Heart right ventricle (tissue), 16 donors: Measurements from ENCODE around the gene NOX1. TPM values are rescaled to one million over a fixed set of nuclear protein-coding genes. Genes with fewer than 3 reads are reported as not detected.
"Not testable (repeated sequence)": the region's sequence is repeated elsewhere in the genome, so short reads cannot be mapped to it uniquely, and the experiment has no call there.

ENCODE experiments used
- ATAC-seq, 8 donors: fragments of 200-7000 bp; cut with Tn5 transposase; one replicate each; pipeline ENCODE4 v1.9.1; 2020; ENCODE audit warnings: mild to moderate bottlenecking in 8 of 8, moderate library complexity in 8 of 8, moderate number of reproducible peaks in 1 of 8
- DNase-seq, 2 donors: peaks; one replicate each; pipeline ENCODE4 v3.0.0-alpha.2; 2020
- H3K27ac ChIP-seq, 10 donors: fragments of 200-600 bp; sonication (generic) in 2 of 10; one replicate each; pipeline versions ENCODE4 v1.5.0 to v1.8.0; 2020 to 2022; ENCODE audit warnings: mild to moderate bottlenecking in 3 of 10
- H3K27me3 ChIP-seq, 7 donors: fragments of 200-600 bp; one replicate each; pipeline ENCODE4 v1.8.0; 2021 to 2022; ENCODE audit warnings: mild to moderate bottlenecking in 2 of 7
- H3K36me3 ChIP-seq, 9 donors: fragments of 200-600 bp; sonication (generic) in 1 of 9; one replicate each; pipeline versions ENCODE4 v1.5.0 to v1.8.0; 2020 to 2022; ENCODE audit warnings: mild to moderate bottlenecking in 2 of 9
- H3K4me1 ChIP-seq, 9 donors: fragments of 200-600 bp; sonication (generic) in 1 of 9; one replicate each; pipeline versions ENCODE4 v1.5.0 to v1.8.0; 2020 to 2022; ENCODE audit warnings: mild to moderate bottlenecking in 4 of 9
- H3K4me3 ChIP-seq, 10 donors: fragments of 200-600 bp; sonication (generic) in 2 of 10; one replicate each; pipeline versions ENCODE4 v1.5.0 to v1.8.0; 2020 to 2022; ENCODE audit warnings: mild to moderate bottlenecking in 7 of 10, moderate library complexity in 2 of 10
- H3K9me3 ChIP-seq, 11 donors: fragments of 200-600 bp in 10 of 11; sonication (generic) in 2 of 11; one replicate each; pipeline versions ENCODE4 v1.5.0 to v1.8.0; 2013 to 2022; ENCODE audit warnings: mild to moderate bottlenecking in 2 of 11, control low read depth in 1 of 11, moderate library complexity in 1 of 11
- WGBS, 2 donors: extraction: QIAGEN DNeasy Blood & Tissue Kit; methylation state at CpG; one replicate each; pipeline ENCODE4 v1.1.7; 2013; ENCODE audit warnings: inconsistent platforms in 1 of 2; 5-methylcytosine and 5-hydroxymethylcytosine counted together
- intact Hi-C, 10 donors: fragments of 100-400 bp; cut with DNase I; formaldehyde crosslinking; loops; one replicate each; pipeline versions ENCODE4 v1.11.1 to v1.14.2; 2022
- polyA plus RNA-seq, 2 donors: library from polyadenylated mRNA; stranded (reverse); fragments of 200-250 nt; gene quantifications; one replicate each; pipeline ENCODE4 v1.2.3, GENCODE V29; 2013
- total RNA-seq, 10 donors: library from RNA; stranded (reverse); fragmentation: NEBNext Ultra II Directional in 3 of 10; extraction: Animal tissue kit (Norgen Biotek cat#: 25700) in 3 of 10; gene quantifications; one replicate each; pipeline versions ENCODE4 v1.2.1 to v1.2.4, GENCODE V29; 2021 to 2023
- TF ChIP-seq, protein P1 (sequence below), 9 donors: fragments of 200-600 bp; sonication (generic) in 2 of 9; IDR thresholded peaks; one replicate each; pipeline versions ENCODE4 v1.5.0 to v1.8.0; 2021 to 2022; ENCODE audit warnings: antibody characterized with exemption in 9 of 9, mild to moderate bottlenecking in 5 of 9, moderate library complexity in 1 of 9
- donor health status: Arrhythmogenic right ventricular cardiomyopathy.
- donor health status: ischemic (EF 13 %, LVEDD 7.1; RV severe dilation, severe dysfunction).
- donor health status: healthy with polysubstance abuse.
- donor health status: DM: no; HTN: yes; CAD: no.
- donor health status: DM: no; HTN: no; CAD: no.
- donor health status: ischemic (EF 25% LVEDD 6.9; RV normal size, moderate dysfunction).
- donor health status: ischemic (EF 25% LVEDD 5.7; RV mildly dilated, moderate dysfunction).
- donor health status: healthy.
- donor health status: DM: yes; HTN: yes; CAD: no.
- donor health status: Ischemic cardiomyopathy.
- donor health status: ischemic (EF 35%, LVEDD 5.7; RV mildly dilated, moderate dysfunction).
- donor health status: nonischemic (EF 11% LVEDD 7.7; RV severe dilation, severe dysfunction).
- donor health status: DM: yes; HTN: yes; CAD: no.
- donor health status: PGD.
- donor health status: ischemic (EF 29% LVEDD 5.4; RV normal size, mild dysfunction).
- donor health status: nonischemic (EF 23%, LVEDD 6.1; RV moderate dilation, normal function).

Gene NOX1
- total and polyA plus RNA-seq, 12 donors, result not detected

DNA sequence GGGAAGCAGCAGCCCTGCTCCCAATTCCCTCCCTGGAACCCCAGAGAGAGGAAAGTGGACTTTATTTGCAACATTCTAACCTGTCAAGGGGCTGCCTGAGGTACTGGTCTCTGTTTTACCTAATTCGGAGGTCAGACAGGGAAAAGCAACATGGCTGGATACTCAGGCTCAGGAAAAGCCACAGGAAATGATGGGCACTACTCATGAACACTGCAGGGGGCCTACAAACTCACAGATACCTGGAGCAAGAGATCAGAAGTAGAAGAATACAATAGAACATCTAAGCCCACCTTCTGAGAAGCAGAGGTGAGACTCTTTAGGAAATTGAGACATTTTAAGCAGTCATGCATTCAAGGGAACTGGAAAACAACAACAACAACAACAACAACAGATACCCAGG is 69.4 kb downstream of the NOX1 start:
- peaks cover 0 to 16% (median 0%) of the 10 kb centered on the region in 7 donors for H3K27me3 ChIP-seq
- no peak for ATAC-seq
- H3K9me3 ChIP-seq, result peaks cover 0 to 16% (median 0%) of the 10 kb centered on the region in 11 donors
- no peak overlapping the region for H3K27ac ChIP-seq
- TF ChIP-seq, protein P1, sequence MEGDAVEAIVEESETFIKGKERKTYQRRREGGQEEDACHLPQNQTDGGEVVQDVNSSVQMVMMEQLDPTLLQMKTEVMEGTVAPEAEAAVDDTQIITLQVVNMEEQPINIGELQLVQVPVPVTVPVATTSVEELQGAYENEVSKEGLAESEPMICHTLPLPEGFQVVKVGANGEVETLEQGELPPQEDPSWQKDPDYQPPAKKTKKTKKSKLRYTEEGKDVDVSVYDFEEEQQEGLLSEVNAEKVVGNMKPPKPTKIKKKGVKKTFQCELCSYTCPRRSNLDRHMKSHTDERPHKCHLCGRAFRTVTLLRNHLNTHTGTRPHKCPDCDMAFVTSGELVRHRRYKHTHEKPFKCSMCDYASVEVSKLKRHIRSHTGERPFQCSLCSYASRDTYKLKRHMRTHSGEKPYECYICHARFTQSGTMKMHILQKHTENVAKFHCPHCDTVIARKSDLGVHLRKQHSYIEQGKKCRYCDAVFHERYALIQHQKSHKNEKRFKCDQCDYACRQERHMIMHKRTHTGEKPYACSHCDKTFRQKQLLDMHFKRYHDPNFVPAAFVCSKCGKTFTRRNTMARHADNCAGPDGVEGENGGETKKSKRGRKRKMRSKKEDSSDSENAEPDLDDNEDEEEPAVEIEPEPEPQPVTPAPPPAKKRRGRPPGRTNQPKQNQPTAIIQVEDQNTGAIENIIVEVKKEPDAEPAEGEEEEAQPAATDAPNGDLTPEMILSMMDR (IDR thresholded peaks at IDR 0.05), result no peak
- 62 to 72% methylated on average over 1 of the region's 1 CpG for WGBS, 2 donors
- no peaks in the 10 kb centered on the region for H3K36me3 ChIP-seq
- H3K4me1 ChIP-seq, result no peaks in the 10 kb centered on the region
- no peak overlapping the region for H3K4me3 ChIP-seq
- no peak for DNase-seq
- intact Hi-C loops, result no loop called here

DNA sequence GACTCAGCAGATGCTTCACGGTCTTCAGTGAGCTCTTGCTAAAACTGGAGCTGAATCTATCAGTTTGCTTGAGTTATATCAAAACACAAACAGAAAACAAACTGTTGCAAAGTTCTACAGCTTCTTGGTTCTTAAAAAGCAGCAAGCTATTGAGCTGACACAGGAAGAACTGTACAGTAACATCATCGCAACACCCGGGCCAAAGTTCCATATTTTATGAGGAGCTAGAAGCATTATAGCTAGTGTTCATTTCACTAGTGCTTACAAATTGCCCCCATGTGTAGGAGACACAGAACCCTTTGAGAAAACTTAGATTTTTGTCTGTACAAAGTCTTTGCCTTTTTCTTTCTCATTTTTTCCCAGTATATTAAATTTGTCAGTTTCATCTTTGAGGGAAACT is 71.3 kb downstream of the NOX1 start:
- TF ChIP-seq, protein P1 (IDR thresholded peaks at IDR 0.05), result no peak
- Histone ChIP-seq H3K36me3 (no peaks in the 10 kb centered on the region), H3K4me1 (no peaks in the 10 kb centered on the region), H3K4me3 (no peak overlapping the region), H3K9me3 (peaks cover 0 to 16% (median 0%) of the 10 kb centered on the region in 11 donors), H3K27me3 (peaks cover 0 to 8% (median 0%) of the 10 kb centered on the region in 7 donors), H3K27ac (no peak overlapping the region)
- DNase-seq (no peak), ATAC-seq (no peak)
- 81 to 92% methylated on average over 3 of the region's 3 CpGs for WGBS, 2 donors
- intact Hi-C loops, result no loop called here

DNA sequence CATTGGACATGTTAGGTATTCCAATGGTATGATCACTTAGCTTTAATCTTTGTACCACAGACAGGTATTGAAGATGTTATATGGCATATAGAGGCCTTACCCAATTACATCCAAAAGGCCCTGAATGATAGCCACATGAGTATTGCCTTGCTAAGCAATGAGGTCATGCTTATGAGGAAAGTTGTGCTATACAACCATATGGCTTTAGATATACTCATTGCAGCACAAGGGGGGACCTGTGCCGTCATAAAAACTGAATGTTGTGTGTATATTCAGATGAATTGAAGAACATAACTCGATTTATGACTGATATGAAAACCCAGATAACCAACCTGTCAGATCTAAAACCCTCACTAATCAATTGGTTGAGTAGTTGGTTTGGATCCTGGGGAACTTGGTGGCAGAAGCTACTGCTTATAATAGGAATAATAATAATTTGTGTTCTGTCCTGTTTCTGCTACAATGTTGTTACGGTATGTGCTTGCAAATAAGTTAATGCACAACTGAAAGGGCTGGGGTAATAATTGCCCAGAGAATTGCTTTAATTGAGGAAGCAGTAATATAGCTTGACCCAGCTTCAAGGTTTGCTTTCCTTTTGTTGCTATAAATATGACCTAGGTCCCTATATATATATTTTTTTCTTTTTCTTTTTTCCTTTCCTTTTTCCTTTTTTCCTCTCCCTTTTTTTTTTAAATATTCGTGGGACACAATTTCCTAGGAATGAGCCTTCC is 75.5 kb downstream of the NOX1 start:
- ATAC-seq (no peak), DNase-seq (no peak)
- intact Hi-C loops, result loop anchor here in 1 of 10 donors (10.0 kb wide), 1 partner anchor 1294 kb away; no protein-coding TSS in a partner anchor
- Histone ChIP-seq H3K36me3 (no peaks in the 10 kb centered on the region), H3K4me1 (no peaks in the 10 kb centered on the region), H3K27ac (no peak overlapping the region), H3K27me3 (peaks cover 0 to 5% (median 0%) of the 10 kb centered on the region in 7 donors), H3K9me3 (no peaks in the 10 kb centered on the region), H3K4me3 (no peak overlapping the region)
- WGBS, 2 donors, result 51 to 76% methylated on average over 4 of the region's 4 CpGs
- TF ChIP-seq, protein P1 (IDR thresholded peaks at IDR 0.05), result no peak

DNA sequence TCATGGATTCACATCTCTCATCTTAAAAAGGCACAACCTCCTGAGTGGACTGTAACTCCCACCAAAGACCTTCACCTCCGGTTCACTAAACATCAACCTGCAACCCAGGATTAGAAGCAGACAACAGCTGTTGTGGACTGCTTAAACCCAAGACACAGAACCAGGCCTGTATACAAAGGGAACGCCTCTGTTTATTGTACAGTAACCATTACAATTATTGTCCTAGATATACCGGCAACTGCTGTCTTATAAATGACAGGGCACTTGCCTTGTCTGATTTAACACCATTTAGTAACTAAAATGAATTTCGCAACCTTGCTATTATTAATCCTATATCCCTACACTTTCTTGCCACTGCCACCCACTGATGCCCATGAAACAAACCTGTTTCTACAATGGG is 76.8 kb downstream of the NOX1 start:
- Histone ChIP-seq H3K4me1 (no peaks in the 10 kb centered on the region), H3K9me3 (no peaks in the 10 kb centered on the region), H3K4me3 (no peak overlapping the region), H3K27ac (no peak overlapping the region), H3K36me3 (no peaks in the 10 kb centered on the region), H3K27me3 (peaks cover 0 to 9% (median 0%) of the 10 kb centered on the region in 7 donors)
- TF ChIP-seq, protein P1 (IDR thresholded peaks at IDR 0.05), result no peak
- no peak for DNase-seq
- intact Hi-C loops, result loop anchor here in 1 of 10 donors (10.0 kb wide), 1 partner anchor 1293 kb away; no protein-coding TSS in a partner anchor
- ATAC-seq, result no peak
- WGBS, 2 donors, result 93 to 95% methylated on average over 4 of the region's 4 CpGs

DNA sequence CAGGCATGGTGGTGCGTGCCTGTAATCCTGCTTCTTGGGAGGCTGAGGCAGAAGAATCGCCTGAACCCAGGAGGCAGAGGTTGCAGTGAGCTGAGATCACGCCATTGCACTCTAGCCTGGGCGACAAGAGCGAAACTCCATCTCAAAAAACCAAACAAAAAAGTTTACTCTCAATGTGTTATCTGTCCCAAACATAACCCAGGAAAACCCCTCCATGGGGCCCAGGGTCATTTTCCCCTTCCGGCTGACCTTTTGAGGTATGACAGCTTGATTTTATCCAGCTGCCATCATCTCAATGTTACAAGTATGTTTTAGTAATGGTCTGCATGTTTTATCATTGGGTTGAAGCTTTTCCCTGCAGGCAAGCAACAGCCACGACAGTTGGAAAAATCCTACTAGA is 77.8 kb downstream of the NOX1 start:
- not testable (repeated sequence) for H3K27ac ChIP-seq, H3K36me3 ChIP-seq, H3K9me3 ChIP-seq, DNase-seq, H3K4me3 ChIP-seq, H3K4me1 ChIP-seq, ATAC-seq
- peaks cover 0 to 18% (median 0%) of the 10 kb centered on the region in 7 donors for H3K27me3 ChIP-seq
- WGBS, 2 donors, result 79 to 80% methylated on average over 7 of the region's 7 CpGs
- intact Hi-C loops, result loop anchor here in 1 of 10 donors (10.0 kb wide), 1 partner anchor 1292 kb away; no protein-coding TSS in a partner anchor
